ENCODE measurements around the gene OVCH1.
A peak's percentile ranks its signal among the peaks of the same experiment; 100 is the strongest.
"Not testable (repeated sequence)": the region's sequence is repeated elsewhere in the genome, so short reads cannot be mapped to it uniquely, and the experiment has no call there.

OVCH1 gene

GRCh38 chr12:29403991-29404390 lies 93.5 kb downstream of the OVCH1 start:
- DNase-seq: no peak

- no peak for DNase-seq
These were observed 95.0 kb downstream of the OVCH1 start for GRCh38 chr12:29402437-29402836.

DNA sequence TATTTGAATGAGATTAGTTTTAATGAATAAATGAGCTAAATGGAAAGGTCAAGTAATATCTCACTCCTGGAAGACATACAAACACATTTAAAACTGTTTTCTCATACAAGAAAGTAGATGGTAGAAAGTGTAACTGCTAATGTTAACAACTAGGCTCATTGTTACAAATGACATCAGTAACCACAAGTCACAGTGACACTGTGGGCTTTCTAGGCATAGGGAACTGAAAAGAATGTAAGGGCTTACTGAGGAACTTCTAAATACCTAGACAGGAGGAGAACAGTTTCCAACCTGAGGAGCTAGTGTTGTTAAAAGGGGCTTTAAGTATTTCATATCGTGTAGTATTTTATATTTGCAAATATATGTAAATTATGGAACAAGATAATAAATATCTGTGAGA lies 99.0 kb downstream of the OVCH1 start:
- DNase-seq: no peak

GRCh38 chr12:29396774-29397173 lies 100.7 kb downstream of the OVCH1 start:
- no peak for DNase-seq

GRCh38 chr12:29395356-29395755 lies 102.1 kb downstream of the OVCH1 start:
- no peak for DNase-seq

DNA sequence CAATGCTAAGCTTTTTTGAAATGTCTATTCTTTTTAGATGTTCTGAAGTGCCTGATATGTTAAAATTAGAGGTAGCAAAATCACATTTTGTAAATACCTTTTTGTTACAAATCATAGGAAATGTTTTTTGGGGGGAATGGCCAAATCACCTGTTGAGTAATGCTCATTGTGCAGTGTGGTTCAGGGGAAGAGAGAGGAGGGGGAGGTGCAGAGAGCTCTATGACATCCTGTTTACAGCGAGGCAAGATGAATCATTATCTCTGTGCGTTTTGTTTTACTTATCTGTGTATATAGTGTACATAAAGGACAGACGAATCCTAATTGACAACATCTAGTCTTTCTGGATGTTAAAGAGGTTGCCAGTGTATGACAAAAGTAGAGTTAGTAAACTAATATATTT lies 107.1 kb downstream of the OVCH1 start:
- not testable (repeated sequence) for DNase-seq

DNA sequence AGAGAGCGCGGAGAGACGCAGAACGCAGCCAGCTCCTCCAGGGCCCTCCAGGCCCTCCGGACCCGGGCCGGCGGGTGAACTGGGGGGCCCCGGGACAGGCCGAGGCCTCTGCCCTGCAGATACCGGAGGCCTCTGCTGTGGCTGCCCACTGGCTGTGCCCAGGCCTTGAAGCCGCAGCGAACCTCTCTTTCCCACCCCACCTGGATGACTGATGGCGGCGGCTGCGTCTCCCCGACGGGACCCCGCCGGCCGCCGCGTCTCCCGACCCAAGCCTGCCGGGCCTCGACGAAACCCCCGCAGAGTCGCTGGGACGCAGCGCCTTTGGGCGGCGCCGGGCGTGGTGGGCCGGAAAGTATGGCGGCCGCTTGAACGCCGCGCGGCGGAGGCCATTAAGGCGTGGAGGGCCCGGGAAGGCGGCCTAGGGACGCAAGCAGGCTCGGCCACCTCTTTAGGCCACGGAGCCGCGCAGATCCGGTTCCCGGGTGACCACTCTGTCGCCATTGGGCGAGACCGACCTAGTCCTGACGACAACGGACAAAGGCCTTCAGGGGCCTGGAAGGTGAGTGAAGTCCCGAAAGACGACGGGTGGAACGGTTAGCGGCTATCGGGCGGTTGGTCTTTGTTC lies 108.1 kb downstream of the OVCH1 start:
- DNase-seq: no peak

DNA sequence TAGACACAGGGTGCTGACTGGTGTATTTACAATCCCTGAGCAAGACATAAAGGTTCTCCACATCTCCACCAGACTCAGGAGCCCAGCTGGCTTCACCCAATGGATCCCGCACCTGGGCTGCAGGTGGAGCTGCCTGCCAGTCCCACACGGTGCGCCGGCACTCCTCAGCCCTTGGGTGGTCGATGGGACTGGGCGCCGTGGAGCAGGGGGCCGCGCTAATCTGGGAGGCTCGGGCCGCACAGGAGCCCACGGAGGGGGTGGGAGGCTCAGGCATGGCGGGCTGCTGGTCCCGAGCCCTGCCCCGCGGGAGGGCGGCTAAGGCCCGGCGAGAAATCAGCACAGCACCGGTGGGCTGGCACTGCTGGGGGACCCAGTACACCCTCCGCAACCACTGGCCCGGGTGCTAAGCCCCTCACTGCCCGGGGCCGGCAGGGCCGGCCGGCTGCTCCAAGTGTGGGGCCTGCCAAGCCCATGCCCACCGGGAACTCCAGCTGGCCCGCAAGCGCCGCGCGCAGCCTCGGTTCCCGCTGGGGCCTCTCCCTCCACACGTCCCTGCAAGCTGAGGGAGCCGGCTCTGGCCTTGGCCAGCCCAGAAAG lies 111.3 kb downstream of the OVCH1 start:
- DNase-seq: not testable (repeated sequence)

DNA sequence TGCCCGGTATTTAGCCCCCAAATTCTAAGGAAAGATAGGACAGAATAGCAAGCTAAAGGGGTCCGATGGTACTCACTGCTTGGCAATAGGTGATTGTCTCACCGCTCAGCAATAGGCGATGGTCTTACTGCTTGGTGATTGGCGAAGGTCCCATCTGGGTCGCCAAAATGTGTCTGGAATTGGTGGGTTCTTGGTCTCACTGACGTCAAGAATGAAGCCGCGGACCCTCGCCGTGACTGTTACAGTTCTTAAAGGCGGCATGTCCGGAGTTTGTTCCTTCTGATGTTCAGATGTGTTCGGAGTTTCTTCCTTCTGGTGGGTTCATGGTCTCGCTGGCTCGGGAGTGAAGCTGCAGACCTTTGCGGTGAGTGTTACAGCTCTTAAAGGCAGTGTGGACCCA lies 112.3 kb downstream of the OVCH1 start:
- not testable (repeated sequence) for DNase-seq

DNA sequence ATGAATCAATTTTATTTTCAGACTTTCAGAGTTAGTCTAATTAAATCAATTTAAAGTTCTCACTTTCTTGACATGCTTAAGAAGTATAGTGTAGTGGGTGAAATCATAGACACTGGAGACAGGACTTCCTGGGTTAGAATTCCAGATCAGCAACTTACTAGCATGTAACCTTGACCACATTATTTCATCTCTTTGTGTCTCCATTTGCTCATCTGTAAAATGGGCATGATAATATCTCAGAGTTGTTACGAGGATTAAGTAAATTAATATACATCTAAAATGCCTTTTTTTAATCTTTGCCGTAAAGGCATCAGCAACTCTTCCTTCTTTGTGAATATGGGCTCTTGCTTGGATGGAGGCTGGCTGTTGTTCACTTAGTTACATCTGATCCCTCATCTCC lies 115.2 kb downstream of the OVCH1 start:
- DNase-seq: no peak

- peak; percentile 94 for DNase-seq
These were observed 116.7 kb downstream of the OVCH1 start, which contains the start of gene ERGIC2 for GRCh38 chr12:29380536-29381523. TSS of gene ERGIC2 (minus strand) at chr12:29381172. CDS start at chr12:29371633, 9,539 bp downstream.

All from left hindlimb (tissue), 1 donor.